Lower leg skin (tissue), 3 donors: ENCODE measurements around the gene TMEM164.

Source experiments
- CTCF ChIP-seq, 3 donors: fragments of 450-650 bp; IDR thresholded peaks; one replicate each; pipeline ENCODE4 v1.5.1; 2016; ENCODE audit warnings: antibody characterized with exemption in 3 of 3, mild to moderate bottlenecking in 3 of 3, moderate library complexity in 2 of 3
- POLR2A ChIP-seq, 2 donors: fragments of 450-650 bp; IDR thresholded peaks; one replicate each; pipeline ENCODE4 v1.6.1; 2016 to 2017; ENCODE audit warnings: antibody characterized with exemption in 2 of 2, mild to moderate bottlenecking in 1 of 2, moderate library complexity in 1 of 2

- no peak for TF ChIP-seq CTCF (IDR thresholded peaks at IDR 0.05)
- TF ChIP-seq POLR2A (IDR thresholded peaks at IDR 0.05) = no peak
These were observed 79.2 kb downstream of the TMEM164 start for GRCh38 chrX:110082161-110082560.
